ENCODE results near the gene VMO1. TPM values are rescaled to one million over a fixed set of nuclear protein-coding genes. Genes with fewer than 3 reads are reported as not detected.

Gene VMO1
- total RNA-seq, 4 donors from 2014 or later = 1.8 to 4.0 TPM; not detected in 2

- intact Hi-C loops (cut with DNase I) = no loop called here
- no peaks in the 10 kb centered on the region for H3K27me3 ChIP-seq
- WGBS, 2 donors = 38 to 42% methylated on average over 28 to 29 of the region's 32 CpGs
- H3K4me3 ChIP-seq (replicated peaks in 1 of 3) = peak overlapping the region in 2 of 3 donors; percentile 68 to 74
- no peak for TF ChIP-seq CTCF (IDR thresholded peaks at IDR 0.05)
- no peak for TF ChIP-seq POLR2A (IDR thresholded peaks at IDR 0.05)
- peak overlapping the region in 2 of 3 donors; percentile 35 to 63 for H3K27ac ChIP-seq
- H3K4me1 ChIP-seq = peaks cover 16 to 17% of the 10 kb centered on the region in 2 donors
- DNase-seq = peak in 1 of 2 donors; percentile 7
- H3K36me3 ChIP-seq = no peaks in the 10 kb centered on the region
- no peaks in the 10 kb centered on the region for H3K9me3 ChIP-seq
These were observed 21.6 kb upstream of the VMO1 start for GRCh38 chr17:4807605-4808377.

GRCh38 chr17:4806777-4807604 lies 20.8 kb upstream of the VMO1 start, which contains the start of gene PLD2:
Gene PLD2, plus strand, starts transcription at chr17:4807152. Its CDS starts 621 bp downstream, at chr17:4807773.
- peaks cover 16 to 17% of the 10 kb centered on the region in 2 donors for H3K4me1 ChIP-seq
- peak within 1 kb of the TSS; percentile 24 to 74 (median 68) for H3K4me3 ChIP-seq (replicated peaks in 1 of 3)
- intact Hi-C loops (cut with DNase I) = no loop called here
- 1 to 6% methylated on average over 6 to 39 of the region's 106 CpGs for WGBS, 2 donors
- no peaks in the 10 kb centered on the region for H3K9me3 ChIP-seq
- peak within 1 kb of the TSS in 2 of 3 donors; percentile 35 to 63 for H3K27ac ChIP-seq
- no peaks in the 10 kb centered on the region for H3K36me3 ChIP-seq
- TF ChIP-seq POLR2A (IDR thresholded peaks at IDR 0.05) = peak in 1 of 2 donors; percentile 61
- peak in 2 of 6 experiments; percentile 7 to 15 for TF ChIP-seq CTCF (IDR thresholded peaks at IDR 0.05)
- no peaks in the 10 kb centered on the region for H3K27me3 ChIP-seq
- DNase-seq = peak; percentile 85 to 90

- 6 to 8% methylated on average over 7 to 16 of the region's 16 CpGs for WGBS, 2 donors
- no peak for TF ChIP-seq CTCF (IDR thresholded peaks at IDR 0.05)
- Histone ChIP-seq H3K4me1 (peaks cover 16 to 17% of the 10 kb centered on the region in 2 donors), H3K36me3 (no peaks in the 10 kb centered on the region), H3K9me3 (no peaks in the 10 kb centered on the region), H3K4me3 (replicated peaks in 1 of 3) (peak overlapping the region in 1 of 3 donors; percentile 74), H3K27me3 (no peaks in the 10 kb centered on the region), H3K27ac (no peak overlapping the region)
- DNase-seq = no peak
- intact Hi-C loops (cut with DNase I) = no loop called here
These were observed 20.3 kb upstream of the VMO1 start for GRCh38 chr17:4806456-4806776.

- Histone ChIP-seq H3K9me3 (no peaks in the 10 kb centered on the region), H3K4me3 (replicated peaks in 1 of 3) (no peak within 1 kb of the TSS), H3K36me3 (peaks cover 14% of the 10 kb centered on the region in 2 donors), H3K4me1 (peaks cover 6 to 7% of the 10 kb centered on the region in 2 donors), H3K27ac (no peak within 1 kb of the TSS), H3K27me3 (no peaks in the 10 kb centered on the region)
- intact Hi-C loops (cut with DNase I) = no loop called here
- WGBS, 2 donors = 82% methylated on average over 9 of the region's 9 CpGs
- TF ChIP-seq POLR2A (IDR thresholded peaks at IDR 0.05) (no peak), CTCF (IDR thresholded peaks at IDR 0.05) (no peak)
- no peak for DNase-seq
These were observed 16.1 kb upstream of the VMO1 start, which contains the start of gene C17orf114 for GRCh38 chr17:4802228-4802627. Gene C17orf114, minus strand, starts transcription at chr17:4802328.
